Activated CD8-positive, alpha-beta T cell treated with anti-CD3 and anti-CD28 coated beads, Interleukin-2, amount 10 ng/mL, durations not matched to agents 7 days and 5 days (primary cell): Measurements from ENCODE around the gene KCTD14. TPM values are rescaled to one million over a fixed set of nuclear protein-coding genes. Genes with fewer than 3 reads are reported as not detected.
"Not testable (repeated sequence)": the region's sequence is repeated elsewhere in the genome, so short reads cannot be mapped to it uniquely, and the experiment has no call there.

Experiments used
- ATAC-seq: fragments of 150-1000 bp; cut with Tn5 transposase; one replicate; pipeline ENCODE4 v1.10.0; 2021; ENCODE audit warnings: moderate library complexity
- CTCF ChIA-PET: fragments of 350-600 bp; sonication (Branson Sonifier 250); formaldehyde crosslinking; loops from one replicate; lab custom pipeline; 2021; ENCODE audit warnings: antibody characterized with exemption; lab: Charles Lee
- POLR2A ChIA-PET: fragments of 350-600 bp; sonication (Branson Sonifier 250); formaldehyde crosslinking; loops from one replicate; lab custom pipeline; 2021; ENCODE audit warnings: antibody characterized with exemption; lab: Charles Lee
- DNase-seq: peaks from one replicate; pipeline ENCODE4 v3.0.0-alpha.2; 2020
- H3K27ac Mint-ChIP-seq: one replicate; pipeline ENCODE4 v1.8.0; 2021; ENCODE audit warnings: mild to moderate bottlenecking, mixed read lengths
- H3K27me3 Mint-ChIP-seq: one replicate; pipeline ENCODE4 v1.8.0; 2021; ENCODE audit warnings: low read depth, mixed read lengths
- H3K36me3 Mint-ChIP-seq: one replicate; pipeline ENCODE4 v1.8.0; 2021; ENCODE audit warnings: low read depth, mixed read lengths
- H3K4me1 Mint-ChIP-seq: one replicate; pipeline ENCODE4 v1.8.0; 2021; ENCODE audit warnings: low read depth, mixed read lengths
- H3K4me3 Mint-ChIP-seq: one replicate; pipeline ENCODE4 v1.8.0; 2021; ENCODE audit warnings: mild to moderate bottlenecking, mixed read lengths
- H3K9me3 Mint-ChIP-seq: one replicate; pipeline ENCODE4 v1.8.0; 2022; ENCODE audit warnings: mixed read lengths; ENCODE audit not compliant: insufficient read depth
- total RNA-seq, 2 experiments: library from RNA; stranded (reverse); gene quantifications; one replicate each; pipeline ENCODE4 v1.2.3, GENCODE V29; 2021

KCTD14 gene
- total RNA-seq, 2 experiments from 2014 or later: 0.21 to 0.47 TPM

GRCh38 chr11:78045851-78046485 is 22.9 kb upstream of the KCTD14 start:
- H3K27ac Mint-ChIP-seq: peak overlapping the region; percentile 39
- H3K27me3 Mint-ChIP-seq: no peaks in the 10 kb centered on the region
- no peaks in the 10 kb centered on the region for H3K36me3 Mint-ChIP-seq
- CTCF ChIA-PET: interaction anchor here (0.6 to 3.0 kb wide), 25 partner anchors 10 to 519 kb away, joined by 3 to 25 read pairs (median 4); partner anchors contain the start of genes INTS4, KCTD21, NDUFC2 and USP35
- H3K9me3 Mint-ChIP-seq: no peaks in the 10 kb centered on the region
- POLR2A ChIA-PET: interaction anchor here (0.8 to 1.5 kb wide), 3 partner anchors 42 to 93 kb away, joined by 3 read pairs; no protein-coding TSS in a partner anchor
- peaks cover 17% of the 10 kb centered on the region for H3K4me1 Mint-ChIP-seq
- peak overlapping the region; percentile 49 for H3K4me3 Mint-ChIP-seq
- DNase-seq (peak; percentile 77), ATAC-seq (peak; percentile 99)

DNA sequence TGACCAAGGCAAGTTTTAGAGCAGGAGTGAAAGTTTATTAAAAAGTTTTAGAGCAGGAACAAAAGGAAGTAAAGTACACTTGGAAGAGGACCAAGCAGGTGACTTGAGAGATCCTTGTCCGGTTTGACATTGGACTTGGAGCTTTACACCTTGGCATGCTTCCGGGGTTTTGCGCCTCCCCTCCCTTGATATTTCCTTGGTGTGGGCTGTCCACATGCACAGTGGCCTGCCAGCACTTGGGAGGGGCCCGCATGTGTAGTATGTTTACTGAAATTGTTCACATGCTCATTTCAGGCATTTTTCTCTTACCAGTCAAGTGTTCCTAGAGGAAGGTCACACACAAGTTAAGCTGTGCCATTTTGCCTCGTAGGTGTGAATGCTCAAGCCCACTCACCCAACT is 21.6 kb upstream of the KCTD14 start:
- H3K36me3 Mint-ChIP-seq: no peaks in the 10 kb centered on the region
- no peaks in the 10 kb centered on the region for H3K27me3 Mint-ChIP-seq
- no peaks in the 10 kb centered on the region for H3K9me3 Mint-ChIP-seq
- H3K4me1 Mint-ChIP-seq: peaks cover 21% of the 10 kb centered on the region
- POLR2A ChIA-PET: interaction anchor here (1.5 kb wide), 1 partner anchor 94 kb away, joined by 3 read pairs; no protein-coding TSS in a partner anchor
- ATAC-seq: no peak
- CTCF ChIA-PET: interaction anchor here (0.9 to 3.0 kb wide), 10 partner anchors 9 to 520 kb away, joined by 3 to 25 read pairs (median 10); partner anchors contain the start of genes INTS4 and NDUFC2
- H3K27ac Mint-ChIP-seq: no peak overlapping the region
- DNase-seq: no peak
- H3K4me3 Mint-ChIP-seq: no peak overlapping the region

- CTCF ChIA-PET: interaction anchor here (1.4 kb wide), 1 partner anchor 47 kb away, joined by 4 read pairs; no protein-coding TSS in a partner anchor
- no peak overlapping the region for H3K27ac Mint-ChIP-seq
Measured at GRCh38 chr11:78041843-78042440, 18.9 kb upstream of the KCTD14 start.

GRCh38 chr11:78041380-78041719 is 18.3 kb upstream of the KCTD14 start:
- H3K27ac Mint-ChIP-seq, ATAC-seq, H3K9me3 Mint-ChIP-seq, H3K4me3 Mint-ChIP-seq, H3K36me3 Mint-ChIP-seq, H3K27me3 Mint-ChIP-seq, DNase-seq: not testable (repeated sequence)
- ChIA-PET POLR2A (interaction anchor here (1.1 kb wide), 1 partner anchor 18 kb away, joined by 3 read pairs; no protein-coding TSS in a partner anchor), CTCF (interaction anchor here (1.4 kb wide), 1 partner anchor 46 kb away, joined by 4 read pairs; no protein-coding TSS in a partner anchor)
- peaks cover 25% of the 10 kb centered on the region for H3K4me1 Mint-ChIP-seq

More at GRCh38 chr11:78041843-78042440, 18.9 kb upstream of the KCTD14 start:
- Mint-ChIP-seq H3K9me3 (no peaks in the 10 kb centered on the region), H3K4me3 (no peak overlapping the region), H3K36me3 (no peaks in the 10 kb centered on the region), H3K4me1 (peaks cover 27% of the 10 kb centered on the region), H3K27me3 (no peaks in the 10 kb centered on the region)
- POLR2A ChIA-PET: no interaction called here
- DNase-seq (no peak), ATAC-seq (no peak)

DNA sequence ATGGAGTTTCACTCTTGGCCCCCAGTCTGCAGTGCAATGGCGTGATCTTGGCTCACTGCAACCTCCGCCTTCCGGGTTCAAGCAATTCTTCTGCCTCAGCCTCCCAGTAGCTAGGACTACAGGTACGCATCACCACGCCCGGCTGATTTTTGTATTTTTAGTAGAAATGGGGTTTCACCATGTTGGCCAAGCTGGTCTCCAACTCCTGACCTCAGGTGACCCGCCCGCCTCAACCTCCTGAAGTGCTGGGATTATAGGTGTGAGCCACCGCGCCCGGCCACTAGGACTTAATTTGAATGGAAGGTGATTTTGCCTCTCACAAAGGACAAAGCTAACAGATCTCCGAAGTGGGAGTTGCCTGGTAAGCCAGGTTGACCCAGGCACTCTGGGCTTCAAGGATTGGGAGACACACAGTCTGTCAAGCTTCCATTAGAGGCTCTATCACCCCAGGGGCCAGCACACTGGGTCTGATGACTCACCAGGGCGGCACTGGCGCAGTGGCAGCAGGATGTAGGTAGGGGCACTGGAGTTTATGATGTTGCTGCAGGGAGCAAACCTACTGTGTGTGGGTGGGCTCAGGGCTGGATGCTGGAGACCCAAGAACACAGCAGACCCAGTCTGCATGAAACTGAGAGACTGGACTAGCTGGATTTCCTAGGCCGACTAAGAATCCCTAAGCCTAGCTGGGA is 17.8 kb upstream of the KCTD14 start:
- Mint-ChIP-seq H3K36me3 (no peaks in the 10 kb centered on the region), H3K4me1 (peaks cover 19% of the 10 kb centered on the region), H3K9me3 (no peaks in the 10 kb centered on the region), H3K27ac (no peak overlapping the region), H3K4me3 (no peak overlapping the region), H3K27me3 (no peaks in the 10 kb centered on the region)
- ChIA-PET CTCF (interaction anchor here (1.4 kb wide), 1 partner anchor 46 kb away, joined by 4 read pairs; no protein-coding TSS in a partner anchor), POLR2A (interaction anchor here (1.1 kb wide), 1 partner anchor 18 kb away, joined by 3 read pairs; no protein-coding TSS in a partner anchor)
- ATAC-seq (no peak), DNase-seq (no peak)

DNA sequence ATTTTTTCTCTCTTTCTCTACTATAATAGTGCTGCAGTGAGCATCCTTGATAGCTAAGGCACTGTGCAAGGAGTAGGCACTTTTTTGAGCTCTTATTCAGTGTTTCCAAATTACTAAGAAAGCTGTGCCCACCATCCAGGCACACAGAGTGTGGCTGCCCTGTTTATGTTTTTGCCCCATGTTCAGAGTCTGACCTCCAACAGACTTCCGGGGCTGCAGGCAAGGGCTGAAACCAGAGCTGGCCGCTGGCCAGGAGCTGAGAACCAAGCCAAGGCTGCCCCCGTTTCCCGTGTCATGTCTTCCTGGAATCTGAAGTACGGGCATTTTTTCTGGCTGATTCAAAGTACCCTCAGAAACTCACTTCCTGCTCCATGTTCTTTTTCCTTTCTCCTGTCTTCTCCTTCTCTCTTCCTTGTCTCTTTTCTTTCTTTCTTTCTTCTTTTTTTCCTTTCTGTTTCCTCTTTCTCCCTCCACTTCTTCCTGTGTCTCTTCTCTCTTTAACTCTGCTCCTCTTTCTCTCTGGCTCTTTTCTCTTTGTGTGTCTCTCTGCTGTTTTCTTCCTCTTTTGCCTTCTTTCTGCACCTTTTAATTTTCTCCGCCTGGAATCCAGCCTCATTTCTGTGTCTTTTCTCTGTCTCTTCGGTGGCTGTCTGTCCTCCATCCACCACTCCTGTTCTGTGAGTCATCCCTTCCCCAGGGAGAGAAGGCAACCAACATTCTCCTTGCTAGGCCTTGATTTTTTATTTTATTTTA is 17.0 kb upstream of the KCTD14 start:
- peak; percentile 39 for DNase-seq
- Mint-ChIP-seq H3K27ac (peak overlapping the region; percentile 83), H3K36me3 (no peaks in the 10 kb centered on the region), H3K9me3 (no peaks in the 10 kb centered on the region), H3K27me3 (no peaks in the 10 kb centered on the region), H3K4me3 (peak overlapping the region; percentile 26), H3K4me1 (peaks cover 16% of the 10 kb centered on the region)
- ATAC-seq: peak; percentile 65
- POLR2A ChIA-PET: interaction anchor here (0.6 to 1.2 kb wide), 3 partner anchors 19 to 45 kb away, joined by 3 to 5 read pairs (median 3); no protein-coding TSS in a partner anchor
- CTCF ChIA-PET: interaction anchor here (0.9 to 1.4 kb wide), 2 partner anchors 8 to 524 kb away, joined by 3 to 4 read pairs; no protein-coding TSS in a partner anchor

GRCh38 chr11:78039391-78039918 is 16.4 kb upstream of the KCTD14 start:
- Mint-ChIP-seq H3K36me3 (no peaks in the 10 kb centered on the region), H3K9me3 (no peaks in the 10 kb centered on the region), H3K27me3 (no peaks in the 10 kb centered on the region), H3K4me3 (no peak overlapping the region), H3K27ac (peak overlapping the region; percentile 83), H3K4me1 (peaks cover 16% of the 10 kb centered on the region)
- CTCF ChIA-PET: interaction anchor here (0.9 to 1.4 kb wide), 2 partner anchors 9 to 525 kb away, joined by 3 to 4 read pairs; no protein-coding TSS in a partner anchor
- ATAC-seq (peak; percentile 34), DNase-seq (no peak)
- POLR2A ChIA-PET: interaction anchor here (0.6 to 1.2 kb wide), 2 partner anchors 41 to 44 kb away, joined by 3 to 5 read pairs; no protein-coding TSS in a partner anchor

DNA sequence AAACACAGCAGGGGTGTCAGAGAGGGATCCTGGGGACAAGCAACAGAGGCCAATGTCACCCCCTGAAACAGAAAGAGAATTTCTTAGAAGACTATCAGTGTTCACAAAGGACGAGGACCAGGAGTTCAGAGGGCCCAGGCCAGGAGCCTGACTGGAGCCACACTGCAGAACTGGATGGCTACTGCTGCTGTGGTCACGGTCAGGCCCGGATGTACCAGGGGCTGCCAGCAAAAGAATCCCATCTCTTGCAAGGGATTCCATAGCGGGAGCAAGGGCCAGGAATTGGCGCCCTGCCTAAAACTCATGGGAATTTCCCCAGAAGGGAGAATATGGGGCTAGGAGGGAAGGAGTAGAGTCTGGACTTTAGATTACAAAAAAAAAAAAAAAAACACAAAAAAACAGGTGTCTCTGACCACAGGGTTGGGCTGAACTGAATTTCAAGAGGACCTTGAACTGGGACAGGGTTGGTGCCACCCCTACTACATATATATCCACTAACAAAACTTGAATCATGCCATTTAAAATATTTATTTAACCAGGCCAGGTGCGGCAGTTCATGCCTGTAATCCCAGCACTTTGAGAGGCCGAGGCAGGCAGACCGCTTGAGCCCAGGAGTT is 15.7 kb upstream of the KCTD14 start:
- peaks cover 16% of the 10 kb centered on the region for H3K4me1 Mint-ChIP-seq
- ChIA-PET CTCF (interaction anchor here (1.4 kb wide), 1 partner anchor 525 kb away, joined by 4 read pairs; no protein-coding TSS in a partner anchor), POLR2A (interaction anchor here (1.2 to 1.5 kb wide), 2 partner anchors 44 to 101 kb away, joined by 3 to 5 read pairs; partner anchors contain the start of gene ALG8)

DNA sequence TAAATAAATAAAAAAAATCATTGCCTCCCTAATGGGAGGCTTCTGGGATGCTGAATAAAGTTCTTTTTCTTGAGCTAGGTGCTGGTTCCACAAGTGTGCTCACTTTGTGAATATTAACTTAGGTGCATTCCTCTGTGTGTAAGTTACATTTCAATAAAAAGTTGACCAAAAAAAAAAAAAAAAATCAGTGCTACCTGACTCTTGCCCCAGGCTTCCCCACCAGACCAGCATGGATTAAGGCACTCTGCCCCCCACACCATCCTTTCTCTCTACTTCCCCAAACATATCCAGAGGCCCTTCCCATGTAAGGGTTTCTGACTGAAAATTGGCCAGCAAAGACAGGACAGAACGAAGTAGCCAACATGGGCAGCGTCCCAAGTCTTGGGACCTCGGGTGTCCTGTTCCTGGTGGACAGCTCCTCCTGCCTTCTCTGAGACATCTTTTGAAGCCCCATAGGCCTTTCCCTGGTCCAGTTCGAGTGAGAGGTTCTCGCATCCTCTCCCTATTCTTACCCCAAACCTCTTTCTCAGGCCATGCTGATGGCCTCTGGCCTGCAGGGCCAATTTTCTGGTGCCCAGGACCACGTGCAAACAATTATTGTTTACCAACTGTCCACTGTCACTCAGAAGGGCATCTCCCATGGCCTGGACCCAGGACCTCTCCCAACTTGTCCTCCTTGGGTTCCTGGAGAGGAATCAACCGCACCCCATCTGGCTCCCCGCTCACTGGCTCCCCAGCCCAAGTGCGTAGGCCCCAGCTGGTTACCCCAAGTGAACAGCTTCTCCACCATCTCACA is 14.9 kb upstream of the KCTD14 start:
- DNase-seq (no peak), ATAC-seq (no peak)
- Mint-ChIP-seq H3K9me3 (no peaks in the 10 kb centered on the region), H3K4me1 (peaks cover 16% of the 10 kb centered on the region), H3K27me3 (no peaks in the 10 kb centered on the region), H3K27ac (no peak overlapping the region), H3K4me3 (no peak overlapping the region), H3K36me3 (no peaks in the 10 kb centered on the region)
- POLR2A ChIA-PET: interaction anchor here (1.5 kb wide), 1 partner anchor 101 kb away, joined by 3 read pairs; the partner anchor contains the start of gene ALG8
- CTCF ChIA-PET: interaction anchor here (4.6 kb wide), 1 partner anchor 8 kb away, joined by 17 read pairs; no protein-coding TSS in a partner anchor

More for the DNA sequence above, 15.7 kb upstream of the KCTD14 start:
- Mint-ChIP-seq H3K9me3 (no peaks in the 10 kb centered on the region), H3K27me3 (no peaks in the 10 kb centered on the region), H3K27ac (no peak overlapping the region), H3K36me3 (no peaks in the 10 kb centered on the region), H3K4me3 (no peak overlapping the region)
- ATAC-seq (no peak), DNase-seq (no peak)
